Endothelial cell of umbilical vein (primary cell): Measurements from ENCODE around the gene SLC23A3. TPM values are rescaled to one million over a fixed set of nuclear protein-coding genes. Genes with fewer than 3 reads are reported as not detected.

Experiments
- BruUV-seq: library from RNA; stranded (reverse); fragments of 400-500 nt; replicated peaks from 2 replicates; lab custom pipeline; 2021; lab: Mats Ljungman, UMichigan
- CTCF ChIA-PET: fragments of 300-600, 350-600 bp; sonication (Branson Sonifier 250); formaldehyde crosslinking; loops from one replicate; lab custom pipeline; 2021; ENCODE audit warnings: antibody characterized with exemption, inconsistent platforms; lab: Charles Lee
- POLR2A ChIA-PET: fragments of 300-600, 350-600 bp; sonication (Branson Sonifier 250); formaldehyde crosslinking; loops from one replicate; lab custom pipeline; 2021; ENCODE audit warnings: antibody characterized with exemption, inconsistent platforms; lab: Charles Lee
- DNase-seq: peaks from one replicate; pipeline ENCODE4 v3.0.0-alpha.2; 2011; ENCODE audit warnings: low read depth, low spot score
- FAIRE-seq: peaks from 2 replicates; lab custom pipeline; 2011; peaks lifted over from hg19 to GRCh38; lab: Jason Lieb, UNC
- H2AFZ ChIP-seq: 2 replicates; pipeline ENCODE4 v1.6.0; 2012; ENCODE audit warnings: low read depth, low read length, control low read depth, inconsistent platforms
- H3K27ac ChIP-seq: 2 replicates; pipeline ENCODE4 v1.5.1; 2011; ENCODE audit warnings: low read depth, mild to moderate bottlenecking, control low read depth, low read length, moderate library complexity; ENCODE audit not compliant: insufficient read depth
- H3K27me3 ChIP-seq, 2 experiments: 2 replicates each; pipeline versions ENCODE4 v1.6.0 to v1.6.1; 2011; ENCODE audit warnings: low read length in 2 of 2, mixed read lengths in 1 of 2; ENCODE audit not compliant: control insufficient read depth in 2 of 2, insufficient read depth in 2 of 2
- H3K36me3 ChIP-seq, 2 experiments: 2 replicates in 1 of 2; 3 replicates in 1 of 2; pipeline ENCODE4 v1.5.1; 2011; ENCODE audit warnings: low read length in 2 of 2, mild to moderate bottlenecking in 1 of 2, moderate library complexity in 1 of 2; ENCODE audit not compliant: control insufficient read depth in 2 of 2, insufficient read depth in 2 of 2; ENCODE audit errors: extremely low read depth in 1 of 2
- H3K4me1 ChIP-seq: 3 replicates; pipeline ENCODE4 v1.5.1; 2011; ENCODE audit warnings: mild to moderate bottlenecking, low read length; ENCODE audit not compliant: control insufficient read depth, insufficient read depth; ENCODE audit errors: extremely low read depth
- H3K4me2 ChIP-seq: 2 replicates; pipeline ENCODE4 v1.6.1; 2011; ENCODE audit warnings: low read length, control low read depth, mixed read lengths; ENCODE audit not compliant: insufficient read depth
- H3K4me3 ChIP-seq, 3 experiments: fragments of 200-600 bp in 1 of 3; sonication (generic), shearing (Covaris generic) in 1 of 3; replicated peaks in 1 of 3; 2 replicates each; pipeline ENCODE4 v1.5.1; 2011 to 2016; ENCODE audit warnings: control low read depth in 3 of 3, low read length in 3 of 3, mild to moderate bottlenecking in 2 of 3, inconsistent platforms in 1 of 3, low read depth in 1 of 3, moderate library complexity in 1 of 3; ENCODE audit not compliant: insufficient read depth in 1 of 3
- H3K79me2 ChIP-seq: 2 replicates; pipeline ENCODE4 v1.6.0; 2012; ENCODE audit warnings: low read length, inconsistent platforms; ENCODE audit not compliant: control insufficient read depth, insufficient read depth
- H3K9ac ChIP-seq: replicated peaks from 2 replicates; pipeline ENCODE3; 2011; ENCODE audit warnings: low read length, control low read depth; ENCODE audit not compliant: insufficient read depth; ENCODE audit errors: extremely low read depth
- H3K9me1 ChIP-seq: replicated peaks from 3 replicates; pipeline ENCODE4 v1.6.0; 2011; ENCODE audit warnings: mild to moderate bottlenecking, low read length; ENCODE audit not compliant: control insufficient read depth, insufficient read depth; ENCODE audit errors: extremely low read depth
- H3K9me3 ChIP-seq: replicated peaks from 2 replicates; pipeline ENCODE4 v1.5.1; 2012; ENCODE audit warnings: low read length, inconsistent platforms; ENCODE audit not compliant: control insufficient read depth, insufficient read depth
- H4K20me1 ChIP-seq: replicated peaks from 2 replicates; pipeline ENCODE3; 2011; ENCODE audit warnings: mild to moderate bottlenecking, low read length; ENCODE audit not compliant: control insufficient read depth, insufficient read depth; ENCODE audit errors: extremely low read depth
- CTCF ChIP-seq, 2 donors: IDR thresholded peaks; 1 replicate in 1 of 2; 2 replicates in 1 of 2; pipeline ENCODE4 v1.5.1; 2011; ENCODE audit warnings: low read length in 2 of 2, mild to moderate bottlenecking in 2 of 2, moderate library complexity in 2 of 2, control low read depth in 1 of 2, inconsistent platforms in 1 of 2, low read depth in 1 of 2; ENCODE audit not compliant: insufficient read depth in 1 of 2; ENCODE audit errors: extremely low read depth in 1 of 2
- EZH2 ChIP-seq: IDR thresholded peaks from 2 replicates; pipeline ENCODE4 v1.6.1; 2012; ENCODE audit warnings: borderline replicate concordance, low read depth, mild to moderate bottlenecking, moderate library complexity, low read length, inconsistent platforms; ENCODE audit not compliant: severe bottlenecking
- FOS ChIP-seq: IDR thresholded peaks from 2 replicates; pipeline ENCODE4 v1.6.1; 2011; ENCODE audit warnings: mild to moderate bottlenecking, low read length, moderate library complexity, borderline replicate concordance; ENCODE audit not compliant: insufficient read depth
- GATA2 ChIP-seq: IDR thresholded peaks from 2 replicates; pipeline ENCODE4 v1.7.0; 2011; ENCODE audit warnings: low read depth, mild to moderate bottlenecking, moderate library complexity, mixed read lengths, low read length; ENCODE audit not compliant: insufficient read length, insufficient read depth
- JUN ChIP-seq: IDR thresholded peaks from 2 replicates; pipeline ENCODE4 v1.6.1; 2011; ENCODE audit warnings: borderline replicate concordance, low read depth; ENCODE audit not compliant: insufficient read length, insufficient read depth
- MAX ChIP-seq: IDR thresholded peaks from 2 replicates; pipeline ENCODE4 v1.6.1; 2011; ENCODE audit not compliant: insufficient read depth, insufficient read length
- MYC ChIP-seq: IDR thresholded peaks from one replicate; pipeline ENCODE4 v1.6.1; 2011; ENCODE audit warnings: mild to moderate bottlenecking, low read depth, low read length
- POLR2A ChIP-seq: IDR thresholded peaks from 2 replicates; pipeline ENCODE4 v1.6.1; 2012; ENCODE audit warnings: low read depth, mild to moderate bottlenecking, control low read depth, low read length
- POLR2AphosphoS5 ChIP-seq: IDR thresholded peaks from 2 replicates; pipeline ENCODE4 v1.6.1; 2012; ENCODE audit warnings: low read depth, mild to moderate bottlenecking, control low read depth, low read length, moderate library complexity; ENCODE audit not compliant: insufficient read depth
- dilution Hi-C: fragments of 300-500 bp; cut with MboI; formaldehyde crosslinking; loops from one replicate; pipeline ENCODE4 v1.15.0; 2019; ENCODE audit warnings: low sequenced_read_pairs; ENCODE audit not compliant: extremely low pct_ligation_motif_present
- intact Hi-C: fragments of 100-400 bp; cut with micrococcal nuclease; formaldehyde crosslinking; loops from one replicate; pipeline ENCODE4 v1.10.0; 2022
- polyA plus RNA-seq, 4 experiments: library from polyadenylated mRNA; depleted of rRNA in 3 of 4; stranded (reverse) in 3 of 4; unstranded in 1 of 4; fragments of >200 nt; gene quantifications; 2 replicates each; pipeline versions ENCODE4 v1.2.1 to v1.2.3, GENCODE V29; 2011 to 2012; ENCODE audit warnings: missing spikeins in 1 of 4
- total RNA-seq: library from RNA; stranded (reverse); gene quantifications from 2 replicates; pipeline ENCODE4 v1.2.3, GENCODE V29; 2021

The SLC23A3 gene
- total and polyA plus RNA-seq, 2 donors (not counting 3 experiments of a cell fraction or from before 2014, with no cell fraction given), result 2.7 to 7.1 TPM

DNA sequence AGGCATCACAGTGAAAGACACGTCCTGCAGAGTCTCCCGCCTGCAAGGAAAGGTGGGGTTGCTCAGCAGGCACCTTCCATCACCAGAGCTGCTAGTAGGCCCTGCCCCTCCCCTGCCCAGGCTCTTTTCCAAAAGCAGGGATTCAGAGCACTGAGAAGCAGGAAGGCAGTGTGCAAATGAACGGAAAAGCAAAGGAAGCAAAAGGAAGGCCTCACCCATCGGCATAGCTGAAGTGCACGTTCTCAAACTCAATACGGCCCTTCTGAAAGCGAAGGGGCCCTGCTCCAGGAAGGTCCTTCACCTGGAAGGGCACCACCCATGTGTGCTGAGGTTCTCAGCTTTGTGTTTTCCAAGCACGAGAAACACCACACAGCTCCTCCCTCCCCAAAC lies 43.2 kb upstream of the SLC23A3 start:
- FAIRE-seq (no peak), DNase-seq (no peak)
- intact Hi-C loops, result no loop called here
- Histone ChIP-seq H3K79me2 (no peaks in the 10 kb centered on the region), H3K27ac (no peak overlapping the region), H3K9me1 (no peaks in the 10 kb centered on the region), H3K4me3 (no peak overlapping the region), H4K20me1 (no peaks in the 10 kb centered on the region), H3K27me3 (no peaks in the 10 kb centered on the region), H3K36me3 (peaks cover 3 to 13% of the 10 kb centered on the region in 2 experiments), H3K9ac (no peak overlapping the region), H3K9me3 (no peaks in the 10 kb centered on the region), H2AFZ (no peak overlapping the region), H3K4me2 (no peak overlapping the region), H3K4me1 (peaks cover 8% of the 10 kb centered on the region)
- BruUV-seq, result no TSS peak
- ChIA-PET POLR2A (no interaction called here), CTCF (interaction anchor here (1.4 kb wide), 1 partner anchor 183 kb away, joined by 3 read pairs; no protein-coding TSS in a partner anchor)
- TF ChIP-seq POLR2AphosphoS5 (no peak), FOS (no peak), JUN (no peak), POLR2A (no peak), EZH2 (no peak), GATA2 (no peak), MAX (no peak), CTCF (IDR thresholded peaks at IDR 0.05; ENCODE audit: extremely low read depth in 1 of 2, insufficient read depth in 1 of 2, low read depth in 1 of 2, low read length in 2 of 2) (no peak), MYC (no peak)
- dilution Hi-C loops, result no loop called here
